IMR-90 (cell line): ENCODE results near the gene CYP20A1. TPM values are rescaled to one million over a fixed set of nuclear protein-coding genes. Genes with fewer than 3 reads are reported as not detected.

ENCODE experiments used
- ATAC-seq: fragments of 200-7000 bp; cut with Tn5 transposase; 2 replicates; pipeline ENCODE4 v1.9.1; 2020; ENCODE audit warnings: low read depth, mild to moderate bottlenecking, moderate library complexity
- BruUV-seq: library from RNA; stranded (reverse); fragments of 400-500 nt; replicated peaks from 2 replicates; lab custom pipeline; 2021; lab: Mats Ljungman, UMichigan
- CTCF ChIA-PET: fragments of 300-600 bp; formaldehyde crosslinking; extraction: SDS; loops from one replicate; lab custom pipeline; 2021; ENCODE audit warnings: antibody characterized with exemption; lab: Yijun Ruan, JAX
- POLR2A ChIA-PET: fragments of 300-600 bp; sonication (Branson Sonifier 250); formaldehyde crosslinking; loops from one replicate; lab custom pipeline; 2022; ENCODE audit warnings: antibody characterized with exemption; ENCODE audit not compliant: unreplicated experiment; lab: Charles Lee
- DNase-seq: peaks from one replicate; pipeline ENCODE4 v3.0.0; 2013
- H2AFZ ChIP-seq: replicated peaks from 2 replicates; pipeline ENCODE3; 2013; ENCODE audit warnings: low read length, mild to moderate bottlenecking; ENCODE audit not compliant: poor library complexity
- H2AK5ac ChIP-seq: 2 replicates; pipeline ENCODE4 v1.6.1; 2013; ENCODE audit warnings: low read depth, low read length, inconsistent platforms
- H2AK9ac ChIP-seq: replicated peaks from 2 replicates; pipeline ENCODE3; 2013; ENCODE audit warnings: mild to moderate bottlenecking, low read depth, low read length, moderate library complexity; ENCODE audit not compliant: poor library complexity
- H2BK120ac ChIP-seq: 2 replicates; pipeline ENCODE4 v1.6.1; 2013; ENCODE audit warnings: low read depth, low read length, inconsistent platforms
- H2BK15ac ChIP-seq: 3 replicates; pipeline ENCODE4 v1.6.1; 2013; ENCODE audit warnings: low read depth, low read length, inconsistent platforms
- H2BK20ac ChIP-seq: 2 replicates; pipeline ENCODE4 v1.6.1; 2013; ENCODE audit warnings: low read depth, mild to moderate bottlenecking, inconsistent platforms, low read length, moderate library complexity
- H2BK5ac ChIP-seq: 2 replicates; pipeline ENCODE4 v1.6.1; 2013; ENCODE audit warnings: mild to moderate bottlenecking, low read depth, low read length, inconsistent platforms; ENCODE audit not compliant: poor library complexity, severe bottlenecking
- H3K14ac ChIP-seq: replicated peaks from 2 replicates; pipeline ENCODE4 v1.6.1; 2013; ENCODE audit warnings: low read depth, low read length, inconsistent platforms
- H3K18ac ChIP-seq: 2 replicates; pipeline ENCODE4 v1.6.1; 2013; ENCODE audit warnings: low read depth, low read length, control low read depth
- H3K23ac ChIP-seq: 2 replicates; pipeline ENCODE4 v1.6.1; 2013; ENCODE audit warnings: low read depth, low read length, inconsistent platforms
- H3K27ac ChIP-seq: 2 replicates; pipeline ENCODE4 v1.5.1; 2013; ENCODE audit warnings: mild to moderate bottlenecking, control low read depth, low read length; ENCODE audit not compliant: insufficient read depth
- H3K27me3 ChIP-seq: 2 replicates; pipeline ENCODE4 v1.6.1; 2013; ENCODE audit warnings: low read length; ENCODE audit not compliant: control insufficient read depth, insufficient read depth
- H3K36me3 ChIP-seq: 2 replicates; pipeline ENCODE4 v1.6.1; 2013; ENCODE audit warnings: low read length, mixed read lengths; ENCODE audit not compliant: control insufficient read depth, insufficient read depth
- H3K4ac ChIP-seq: 2 replicates; pipeline ENCODE4 v1.6.1; 2013; ENCODE audit warnings: low read depth, low read length, inconsistent platforms
- H3K4me1 ChIP-seq: 2 replicates; pipeline ENCODE4 v1.6.1; 2013; ENCODE audit warnings: low read length, mixed read lengths; ENCODE audit not compliant: control insufficient read depth, insufficient read depth
- H3K4me2 ChIP-seq: 2 replicates; pipeline ENCODE4 v1.6.1; 2013; ENCODE audit warnings: low read depth, mild to moderate bottlenecking, control low read depth, low read length, moderate library complexity
- H3K4me3 ChIP-seq: 2 replicates; pipeline ENCODE4 v1.5.1; 2013; ENCODE audit warnings: low read depth, mild to moderate bottlenecking, control low read depth, low read length, moderate library complexity; ENCODE audit not compliant: insufficient read depth
- H3K56ac ChIP-seq: 2 replicates; pipeline ENCODE4 v1.6.1; 2013; ENCODE audit warnings: low read length, inconsistent platforms; ENCODE audit not compliant: insufficient read depth; ENCODE audit errors: extremely low read depth
- H3K79me1 ChIP-seq, 2 experiments: 2 replicates each; pipeline ENCODE4 v1.6.1; 2013; ENCODE audit warnings: low read length in 2 of 2, inconsistent platforms in 1 of 2, low read depth in 1 of 2
- H3K9ac ChIP-seq: 2 replicates; pipeline ENCODE4 v1.6.1; 2013; ENCODE audit warnings: low read depth, low read length, control low read depth
- H3K9me1 ChIP-seq: 2 replicates; pipeline ENCODE4 v1.6.1; 2013; ENCODE audit warnings: low read length, inconsistent platforms; ENCODE audit not compliant: insufficient read depth
- H3K9me3 ChIP-seq: 2 replicates; pipeline ENCODE4 v1.6.1; 2013; ENCODE audit warnings: low read length; ENCODE audit not compliant: control insufficient read depth, insufficient read depth
- H4K20me1 ChIP-seq: 2 replicates; pipeline ENCODE4 v1.6.1; 2013; ENCODE audit warnings: low read length, inconsistent platforms; ENCODE audit not compliant: insufficient read depth
- H4K5ac ChIP-seq: 2 replicates; pipeline ENCODE4 v1.6.1; 2013; ENCODE audit warnings: mild to moderate bottlenecking, low read depth, low read length, control low read depth
- H4K8ac ChIP-seq, 2 experiments: 2 replicates each; pipeline ENCODE4 v1.6.1; 2013; ENCODE audit warnings: low read depth in 2 of 2, low read length in 2 of 2, control low read depth in 1 of 2, inconsistent platforms in 1 of 2
- H4K91ac ChIP-seq: 2 replicates; pipeline ENCODE4 v1.6.1; 2013; ENCODE audit warnings: low read depth, low read length, inconsistent platforms; ENCODE audit not compliant: insufficient read depth
- CEBPB ChIP-seq: IDR thresholded peaks from 2 replicates; pipeline ENCODE4 v1.6.1; 2012; ENCODE audit warnings: low read depth, low read length, improper control_type of control experiment
- CHD1 ChIP-seq: IDR thresholded peaks from 2 replicates; pipeline ENCODE4 v1.6.1; 2012; ENCODE audit warnings: low read depth, low read length, improper control_type of control experiment
- FOS ChIP-seq: fragments of 150-350 bp; IDR thresholded peaks from 2 replicates; pipeline ENCODE4 v1.6.1; 2016; ENCODE audit warnings: low read depth, low read length
- POLR2A ChIP-seq: IDR thresholded peaks from 2 replicates; pipeline ENCODE4 v1.6.1; 2012; ENCODE audit warnings: mild to moderate bottlenecking, low read depth, low read length
- RCOR1 ChIP-seq: IDR thresholded peaks from 2 replicates; pipeline ENCODE4 v1.6.1; 2012; ENCODE audit warnings: mild to moderate bottlenecking, low read length, improper control_type of control experiment; ENCODE audit not compliant: insufficient replicate concordance
- WGBS, 2 experiments: methylation state at CpG; one replicate each; pipeline versions ENCODE4 v1.1.5 to v1.1.7; 2013; ENCODE audit warnings: missing lambda C conversion rate in 2 of 2; ENCODE audit not compliant: insufficient read length in 1 of 2; ENCODE audit errors: extremely low coverage in 2 of 2; 5-methylcytosine and 5-hydroxymethylcytosine counted together
- dilution Hi-C: fragments of 300-500 bp; cut with HindIII; formaldehyde crosslinking; loops from one replicate; pipeline ENCODE4 v1.14.3; 2018; ENCODE audit warnings: low sequenced_read_pairs; ENCODE audit not compliant: unreplicated experiment
- in situ Hi-C: fragments of 300-500 bp; cut with MboI; formaldehyde crosslinking; loops from 3 replicates; pipeline ENCODE4 v1.14.3; 2019; ENCODE audit warnings: low sequenced_read_pairs, inconsistent platforms, mixed read lengths
- intact Hi-C: fragments of 100-400 bp; cut with micrococcal nuclease; formaldehyde crosslinking; loops from 2 replicates; pipeline ENCODE4 v1.10.0; 2022
- polyA plus RNA-seq, 3 experiments: library from polyadenylated mRNA; depleted of rRNA; stranded (reverse); fragments of >200 nt; gene quantifications; 2 replicates each; pipeline ENCODE4 v1.2.3, GENCODE V29; 2012; ENCODE audit warnings: low replicate concordance in 1 of 3
- total RNA-seq: library from RNA; depleted of rRNA; stranded (reverse); fragments of >200 nt; gene quantifications from 2 replicates; pipeline ENCODE4 v1.2.3, GENCODE V29; 2012
- TF ChIP-seq, protein P1 (sequence below): conservative IDR thresholded peaks from 2 replicates; pipeline ENCODE4 v1.5.1; 2012; ENCODE audit warnings: mild to moderate bottlenecking, low read depth, low read length, improper control_type of control experiment

The CYP20A1 gene
- total and polyA plus RNA-seq, 2 of the 4 experiments (the other 2 are of a cell fraction), result 7.0 to 16.8 TPM

DNA sequence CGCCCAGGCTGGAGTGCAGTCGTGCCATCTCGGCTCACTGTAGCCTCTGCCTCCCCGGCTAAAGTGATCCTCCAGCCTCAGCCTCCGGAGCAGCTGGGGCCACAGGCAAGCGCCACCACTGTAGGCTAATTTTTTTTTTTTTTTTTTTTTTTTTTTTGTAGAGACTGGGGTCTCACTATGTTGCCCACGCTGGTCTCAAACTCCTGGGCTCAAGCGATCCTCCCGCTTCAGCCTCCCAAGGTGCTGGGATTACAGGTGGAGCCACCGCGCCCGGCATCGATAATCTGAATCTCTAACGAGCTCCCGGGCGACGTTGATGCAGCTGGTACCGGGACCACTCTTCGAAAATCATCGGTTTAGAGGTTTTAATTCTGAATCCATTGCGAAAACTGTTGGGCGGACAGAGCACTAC is 520 bp upstream of the CYP20A1 start:
- Histone ChIP-seq H2AK9ac (peak overlapping the region; percentile 94), H3K4me3 (peak overlapping the region; percentile 64), H2BK15ac (no peak overlapping the region), H4K91ac (peak overlapping the region; percentile 59; the same call in 1 of the 2 replicates), H3K9me1 (0 out of 2 replicates have a peak, but pooled peaks cover 3% of the 10 kb centered on the region), H3K4ac (peak overlapping the region; percentile 21), H2AK5ac (peak overlapping the region; percentile 51; the same call in 1 of the 2 replicates), H3K36me3 (no peaks in the 10 kb centered on the region), H3K9ac (peak overlapping the region; percentile 48), H2BK20ac (no peak overlapping the region), H3K18ac (peak overlapping the region; percentile 2; the same call in 1 of the 2 replicates), H3K4me2 (peak overlapping the region; percentile 55), H4K5ac (peak overlapping the region; percentile 62; the same call in 1 of the 2 replicates), H4K8ac (peak overlapping the region; percentile 74 to 98), H3K4me1 (peaks cover 3% of the 10 kb centered on the region; the same call in 1 of the 2 replicates), H3K23ac (peak overlapping the region; percentile 79), H3K27ac (peak overlapping the region; percentile 58), H3K9me3 (no peaks in the 10 kb centered on the region), H3K27me3 (no peaks in the 10 kb centered on the region), H3K79me1 (peaks cover 26 to 47% of the 10 kb centered on the region in 2 experiments), H3K56ac (peak overlapping the region; percentile 83; the same call in 1 of the 2 replicates), H2BK120ac (peak overlapping the region; percentile 44), H3K14ac (peak overlapping the region; percentile 82), H2BK5ac (peak overlapping the region; percentile 59), H2AFZ (peak overlapping the region; percentile 95), H4K20me1 (no peaks in the 10 kb centered on the region)
- intact Hi-C loops (loop anchor here (5.0 to 10.0 kb wide), 2 partner anchors 214 to 417 kb away; no protein-coding TSS in a partner anchor), in situ Hi-C loops (loop anchor here (25.0 kb wide), 1 partner anchor 574 kb away; no protein-coding TSS in a partner anchor), dilution Hi-C loops (no loop called here)
- WGBS, 2 experiments, result 16% methylated on average over 3 of the region's 22 CpGs; no CpG with 5 or more reads in 1 of the 2 experiments
- ChIA-PET POLR2A (interaction anchor here (0.7 kb wide), 1 partner anchor 1890 kb away, joined by 11 read pairs; no protein-coding TSS in a partner anchor), CTCF (interaction anchor here (0.5 to 1.3 kb wide), 4 partner anchors 12 to 940 kb away, joined by 3 to 6 read pairs (median 4); no protein-coding TSS in a partner anchor)
- ATAC-seq (no peak), DNase-seq (no peak)
- BruUV-seq, result no TSS peak
- TF ChIP-seq, protein P1, sequence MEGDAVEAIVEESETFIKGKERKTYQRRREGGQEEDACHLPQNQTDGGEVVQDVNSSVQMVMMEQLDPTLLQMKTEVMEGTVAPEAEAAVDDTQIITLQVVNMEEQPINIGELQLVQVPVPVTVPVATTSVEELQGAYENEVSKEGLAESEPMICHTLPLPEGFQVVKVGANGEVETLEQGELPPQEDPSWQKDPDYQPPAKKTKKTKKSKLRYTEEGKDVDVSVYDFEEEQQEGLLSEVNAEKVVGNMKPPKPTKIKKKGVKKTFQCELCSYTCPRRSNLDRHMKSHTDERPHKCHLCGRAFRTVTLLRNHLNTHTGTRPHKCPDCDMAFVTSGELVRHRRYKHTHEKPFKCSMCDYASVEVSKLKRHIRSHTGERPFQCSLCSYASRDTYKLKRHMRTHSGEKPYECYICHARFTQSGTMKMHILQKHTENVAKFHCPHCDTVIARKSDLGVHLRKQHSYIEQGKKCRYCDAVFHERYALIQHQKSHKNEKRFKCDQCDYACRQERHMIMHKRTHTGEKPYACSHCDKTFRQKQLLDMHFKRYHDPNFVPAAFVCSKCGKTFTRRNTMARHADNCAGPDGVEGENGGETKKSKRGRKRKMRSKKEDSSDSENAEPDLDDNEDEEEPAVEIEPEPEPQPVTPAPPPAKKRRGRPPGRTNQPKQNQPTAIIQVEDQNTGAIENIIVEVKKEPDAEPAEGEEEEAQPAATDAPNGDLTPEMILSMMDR, result no peak
- no peak for TF ChIP-seq POLR2A
- TF ChIP-seq RCOR1, result no peak
- TF ChIP-seq CEBPB, result no peak
- no peak for TF ChIP-seq CHD1
- TF ChIP-seq FOS, result no peak
